HepG2 (cell line): ENCODE measurements around the gene TULP3. TPM values are rescaled to one million over a fixed set of nuclear protein-coding genes. Genes with fewer than 3 reads are reported as not detected.

Experiments used
- ARID2 ChIP-seq: sonication (generic); formaldehyde crosslinking; IDR thresholded peaks from 2 replicates; pipeline ENCODE4 v1.8.1; 2022; ENCODE audit warnings: mild to moderate bottlenecking, missing genetic modification reagents, borderline replicate concordance
- FOXO1 ChIP-seq: sonication (generic); formaldehyde crosslinking; IDR thresholded peaks from 2 replicates; pipeline ENCODE4 v1.4.0; 2020; ENCODE audit warnings: missing genetic modification reagents
- GATA4 ChIP-seq: sonication (generic); IDR thresholded peaks from 2 replicates; pipeline ENCODE4 v1.6.1; 2016; ENCODE audit warnings: antibody characterized with exemption, low read depth, borderline replicate concordance
- HDAC2 ChIP-seq: sonication (generic); formaldehyde crosslinking; IDR thresholded peaks from 2 replicates; pipeline ENCODE4 v1.4.0; 2020; ENCODE audit warnings: missing genetic modification reagents
- JUND ChIP-seq: sonication (generic); formaldehyde crosslinking; IDR thresholded peaks from 2 replicates; pipeline ENCODE4 v1.8.0; 2022; ENCODE audit warnings: mild to moderate bottlenecking, missing genetic modification reagents
- KDM4B ChIP-seq: sonication (generic); formaldehyde crosslinking; IDR thresholded peaks from 2 replicates; pipeline ENCODE4 v1.4.0; 2020; ENCODE audit warnings: missing genetic modification reagents
- KLF16 ChIP-seq, 2 experiments: sonication (generic) in 1 of 2; formaldehyde crosslinking in 1 of 2; IDR thresholded peaks; 2 replicates each; pipeline versions ENCODE4 v1.6.1 to v1.8.0; 2016 to 2023; ENCODE audit warnings: missing genetic modification reagents in 2 of 2, missing compliant biosample characterization in 1 of 2
- POLR2AphosphoS5 ChIP-seq: IDR thresholded peaks from 2 replicates; pipeline ENCODE4 v1.6.1; 2012; ENCODE audit warnings: low read depth, low read length
- THAP11 ChIP-seq: IDR thresholded peaks from 2 replicates; pipeline ENCODE4 v1.6.1; 2016; ENCODE audit warnings: missing biosample characterization, missing genetic modification reagents
- XRCC5 ChIP-seq: fragments of 200-400 bp; formaldehyde crosslinking; optimal IDR thresholded peaks from 2 replicates; pipeline ENCODE3; 2017; ENCODE audit warnings: mild to moderate bottlenecking, low read length
- ZFP82 ChIP-seq: sonication (generic); formaldehyde crosslinking; IDR thresholded peaks from 2 replicates; pipeline ENCODE4 v1.5.1; 2020; ENCODE audit warnings: mild to moderate bottlenecking, missing genetic modification reagents, borderline replicate concordance
- ZNF207 ChIP-seq: fragments of 450-650 bp; IDR thresholded peaks from 2 replicates; pipeline ENCODE4 v1.6.1; 2016; ENCODE audit warnings: antibody characterized with exemption, borderline replicate concordance
- ZNF83 ChIP-seq: sonication (generic); formaldehyde crosslinking; IDR thresholded peaks from 2 replicates; pipeline ENCODE4 v1.4.0; 2020; ENCODE audit warnings: missing genetic modification reagents, mild to moderate bottlenecking, borderline replicate concordance
- ZSCAN29 ChIP-seq: sonication (generic); formaldehyde crosslinking; conservative IDR thresholded peaks from 2 replicates; pipeline ENCODE4 v1.4.0; 2020; ENCODE audit warnings: mild to moderate bottlenecking, missing genetic modification reagents
- polyA plus RNA-seq, 8 experiments: library from polyadenylated mRNA; depleted of rRNA in 3 of 8; stranded (reverse) in 7 of 8; unstranded in 1 of 8; fragments of >200 nt; fragmentation: Illumina TruSeq in 4 of 8; extraction: Trizol in 4 of 8; gene quantifications; 2 replicates each; pipeline versions ENCODE4 v1.2.1 to v1.2.3, GENCODE V29; 2011 to 2016; ENCODE audit warnings: low read depth in 4 of 8, missing spikeins in 1 of 8, mixed read lengths in 1 of 8; ENCODE audit not compliant: insufficient read depth in 1 of 8
- total RNA-seq, 5 experiments: library from RNA; depleted of rRNA; stranded (reverse); fragments of >200 nt; fragmentation: Illumina TruSeq; extraction: Trizol; gene quantifications; 2 replicates each; pipeline ENCODE4 v1.2.3, GENCODE V29; 2016; ENCODE audit warnings: low read depth in 1 of 5
- TF ChIP-seq, protein P1 (sequence below): sonication (generic); formaldehyde crosslinking; IDR thresholded peaks from 2 replicates; pipeline ENCODE4 v1.8.0; 2022; ENCODE audit warnings: missing genetic modification reagents, mild to moderate bottlenecking, inconsistent platforms, borderline replicate concordance
- TF ChIP-seq, protein P2 (sequence below): sonication (generic); formaldehyde crosslinking; IDR thresholded peaks from 2 replicates; pipeline ENCODE4 v1.8.1; 2023; ENCODE audit warnings: mild to moderate bottlenecking, missing genetic modification reagents
- TF ChIP-seq, protein P3 (sequence below): conservative IDR thresholded peaks from 2 replicates; pipeline ENCODE4 v1.6.1; 2018; ENCODE audit warnings: missing genetic modification reagents
- TF ChIP-seq, protein P4 (sequence below): sonication (generic); formaldehyde crosslinking; IDR thresholded peaks from 2 replicates; pipeline ENCODE4 v1.4.0; 2020; ENCODE audit warnings: missing genetic modification reagents, mild to moderate bottlenecking, borderline replicate concordance

TULP3 gene
- total and polyA plus RNA-seq, 2 of the 13 experiments (the other 11 are each of a cell fraction or from before 2014, with no cell fraction given): 11.2 to 13.2 TPM

DNA sequence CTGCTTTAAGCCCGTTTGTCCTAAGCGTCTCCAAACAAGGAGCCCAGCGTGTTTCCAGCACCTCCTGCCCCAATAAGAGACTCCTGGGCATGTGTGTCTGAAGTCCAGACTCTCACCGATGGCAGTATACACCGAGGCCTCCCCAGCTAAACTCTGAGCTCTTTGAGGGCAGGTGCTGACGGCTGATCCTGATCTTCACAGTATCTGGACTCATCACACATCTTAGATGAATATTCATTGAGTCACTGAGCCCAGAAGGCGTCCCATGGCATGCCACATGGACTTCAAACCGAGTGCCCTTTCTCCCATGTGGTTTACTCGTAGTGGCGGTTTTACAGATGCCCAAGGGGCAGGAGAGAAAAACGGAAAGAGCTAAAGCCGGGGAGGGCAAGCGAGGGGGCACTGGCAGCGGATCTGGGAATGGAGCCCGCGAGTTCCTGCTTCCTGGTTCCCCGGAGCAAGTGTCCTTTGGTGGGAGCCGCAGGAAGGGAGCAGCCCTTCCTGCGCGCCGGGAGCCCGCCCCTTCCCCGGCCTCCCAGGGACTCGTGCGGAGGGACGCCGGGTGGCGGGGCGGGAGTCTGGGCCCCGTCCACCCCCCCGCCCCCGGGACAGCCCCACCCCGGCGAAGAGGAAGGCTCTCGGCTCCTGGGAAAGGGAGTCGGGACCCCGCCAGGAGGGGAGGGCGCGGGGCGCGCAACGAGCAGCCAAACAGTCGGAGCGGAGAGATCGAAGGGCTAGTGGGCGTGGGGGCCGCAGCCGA lies 67.9 kb downstream of the TULP3 start (continued):
- TF ChIP-seq, protein P1, sequence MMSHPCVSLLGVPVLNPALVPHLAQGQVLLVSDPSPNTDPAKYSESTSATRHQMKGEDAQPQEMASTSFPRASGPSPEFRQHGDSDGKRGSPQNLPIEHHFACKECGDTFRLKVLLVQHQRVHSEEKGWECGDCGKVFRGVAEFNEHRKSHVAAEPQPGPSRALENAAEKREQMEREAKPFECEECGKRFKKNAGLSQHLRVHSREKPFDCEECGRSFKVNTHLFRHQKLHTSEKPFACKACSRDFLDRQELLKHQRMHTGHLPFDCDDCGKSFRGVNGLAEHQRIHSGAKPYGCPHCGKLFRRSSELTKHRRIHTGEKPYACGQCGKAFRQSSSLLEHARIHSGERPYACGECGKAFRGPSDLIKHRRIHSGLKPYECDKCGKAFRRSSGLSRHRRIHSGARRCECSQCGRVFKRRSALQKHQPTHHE (CRISPR knock-in tag): no peak
- TF ChIP-seq ZNF83 (CRISPR knock-in tag) (no peak), FOXO1 (CRISPR knock-in tag) (no peak; the same call in 1 of the 2 replicates), ZFP82 (no peak), ZSCAN29 (CRISPR knock-in tag) (0 out of 2 replicates have a peak, but pooled peaks have one; percentile 6), KDM4B (CRISPR knock-in tag) (no peak), ARID2 (0 out of 2 replicates have a peak, but pooled peaks have one; percentile 50), KLF16 (CRISPR knock-in tag; IDR thresholded peaks at IDR 0.05) (peak in 1 of 2 experiments; percentile 53; a peak in 2 of 4 replicates), POLR2AphosphoS5 (peak; percentile 56), ZNF207 (no peak), GATA4 (0 out of 2 replicates have a peak, but pooled peaks have one; percentile 20), THAP11 (CRISPR knock-in tag) (no peak), JUND (CRISPR knock-in tag) (no peak), HDAC2 (CRISPR knock-in tag) (no peak), XRCC5 (peak; percentile 49)
- TF ChIP-seq, protein P2, sequence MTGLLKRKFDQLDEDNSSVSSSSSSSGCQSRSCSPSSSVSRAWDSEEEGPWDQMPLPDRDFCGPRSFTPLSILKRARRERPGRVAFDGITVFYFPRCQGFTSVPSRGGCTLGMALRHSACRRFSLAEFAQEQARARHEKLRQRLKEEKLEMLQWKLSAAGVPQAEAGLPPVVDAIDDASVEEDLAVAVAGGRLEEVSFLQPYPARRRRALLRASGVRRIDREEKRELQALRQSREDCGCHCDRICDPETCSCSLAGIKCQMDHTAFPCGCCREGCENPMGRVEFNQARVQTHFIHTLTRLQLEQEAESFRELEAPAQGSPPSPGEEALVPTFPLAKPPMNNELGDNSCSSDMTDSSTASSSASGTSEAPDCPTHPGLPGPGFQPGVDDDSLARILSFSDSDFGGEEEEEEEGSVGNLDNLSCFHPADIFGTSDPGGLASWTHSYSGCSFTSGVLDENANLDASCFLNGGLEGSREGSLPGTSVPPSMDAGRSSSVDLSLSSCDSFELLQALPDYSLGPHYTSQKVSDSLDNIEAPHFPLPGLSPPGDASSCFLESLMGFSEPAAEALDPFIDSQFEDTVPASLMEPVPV (CRISPR knock-in tag): no peak
- TF ChIP-seq, protein P3, sequence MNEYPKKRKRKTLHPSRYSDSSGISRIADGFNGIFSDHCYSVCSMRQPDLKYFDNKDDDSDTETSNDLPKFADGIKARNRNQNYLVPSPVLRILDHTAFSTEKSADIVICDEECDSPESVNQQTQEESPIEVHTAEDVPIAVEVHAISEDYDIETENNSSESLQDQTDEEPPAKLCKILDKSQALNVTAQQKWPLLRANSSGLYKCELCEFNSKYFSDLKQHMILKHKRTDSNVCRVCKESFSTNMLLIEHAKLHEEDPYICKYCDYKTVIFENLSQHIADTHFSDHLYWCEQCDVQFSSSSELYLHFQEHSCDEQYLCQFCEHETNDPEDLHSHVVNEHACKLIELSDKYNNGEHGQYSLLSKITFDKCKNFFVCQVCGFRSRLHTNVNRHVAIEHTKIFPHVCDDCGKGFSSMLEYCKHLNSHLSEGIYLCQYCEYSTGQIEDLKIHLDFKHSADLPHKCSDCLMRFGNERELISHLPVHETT (CRISPR knock-in tag): 0 out of 2 replicates have a peak, but pooled peaks have one; percentile 37
- TF ChIP-seq, protein P4, sequence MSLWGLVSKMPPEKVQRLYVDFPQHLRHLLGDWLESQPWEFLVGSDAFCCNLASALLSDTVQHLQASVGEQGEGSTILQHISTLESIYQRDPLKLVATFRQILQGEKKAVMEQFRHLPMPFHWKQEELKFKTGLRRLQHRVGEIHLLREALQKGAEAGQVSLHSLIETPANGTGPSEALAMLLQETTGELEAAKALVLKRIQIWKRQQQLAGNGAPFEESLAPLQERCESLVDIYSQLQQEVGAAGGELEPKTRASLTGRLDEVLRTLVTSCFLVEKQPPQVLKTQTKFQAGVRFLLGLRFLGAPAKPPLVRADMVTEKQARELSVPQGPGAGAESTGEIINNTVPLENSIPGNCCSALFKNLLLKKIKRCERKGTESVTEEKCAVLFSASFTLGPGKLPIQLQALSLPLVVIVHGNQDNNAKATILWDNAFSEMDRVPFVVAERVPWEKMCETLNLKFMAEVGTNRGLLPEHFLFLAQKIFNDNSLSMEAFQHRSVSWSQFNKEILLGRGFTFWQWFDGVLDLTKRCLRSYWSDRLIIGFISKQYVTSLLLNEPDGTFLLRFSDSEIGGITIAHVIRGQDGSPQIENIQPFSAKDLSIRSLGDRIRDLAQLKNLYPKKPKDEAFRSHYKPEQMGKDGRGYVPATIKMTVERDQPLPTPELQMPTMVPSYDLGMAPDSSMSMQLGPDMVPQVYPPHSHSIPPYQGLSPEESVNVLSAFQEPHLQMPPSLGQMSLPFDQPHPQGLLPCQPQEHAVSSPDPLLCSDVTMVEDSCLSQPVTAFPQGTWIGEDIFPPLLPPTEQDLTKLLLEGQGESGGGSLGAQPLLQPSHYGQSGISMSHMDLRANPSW (CRISPR knock-in tag): no peak
